SKM-1 treated with dmso at 0.1 percent for 144 hours (cell line): ENCODE data around the gene ARL5A.
"Not testable (repeated sequence)": the region's sequence is repeated elsewhere in the genome, so short reads cannot be mapped to it uniquely, and the experiment has no call there.

ENCODE experiments used
- DNase-seq: peaks from one replicate; lab custom pipeline; 2025; ENCODE audit not compliant: unreplicated experiment; lab: John Stamatoyannopoulos, UW

ARL5A gene

DNA sequence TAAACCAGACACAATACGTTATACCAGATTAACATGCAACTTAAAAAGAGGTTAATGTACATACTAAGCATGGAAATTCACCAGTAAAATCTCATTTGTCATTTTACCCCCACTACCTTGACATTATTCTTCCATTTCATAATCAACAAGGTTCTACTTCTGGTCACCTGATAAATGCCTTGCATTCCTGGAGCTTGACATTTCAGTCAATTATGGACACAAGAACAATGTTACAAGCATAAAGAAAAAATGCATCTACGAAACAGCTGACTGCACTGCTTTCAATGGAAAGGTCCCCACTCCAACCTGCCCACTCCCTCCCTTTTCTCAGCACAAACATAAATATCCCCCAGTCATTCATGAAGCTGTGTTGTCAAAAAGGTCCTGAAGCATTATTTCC, 31.4 kb downstream of the ARL5A start:
- DNase-seq, result no peak

DNA sequence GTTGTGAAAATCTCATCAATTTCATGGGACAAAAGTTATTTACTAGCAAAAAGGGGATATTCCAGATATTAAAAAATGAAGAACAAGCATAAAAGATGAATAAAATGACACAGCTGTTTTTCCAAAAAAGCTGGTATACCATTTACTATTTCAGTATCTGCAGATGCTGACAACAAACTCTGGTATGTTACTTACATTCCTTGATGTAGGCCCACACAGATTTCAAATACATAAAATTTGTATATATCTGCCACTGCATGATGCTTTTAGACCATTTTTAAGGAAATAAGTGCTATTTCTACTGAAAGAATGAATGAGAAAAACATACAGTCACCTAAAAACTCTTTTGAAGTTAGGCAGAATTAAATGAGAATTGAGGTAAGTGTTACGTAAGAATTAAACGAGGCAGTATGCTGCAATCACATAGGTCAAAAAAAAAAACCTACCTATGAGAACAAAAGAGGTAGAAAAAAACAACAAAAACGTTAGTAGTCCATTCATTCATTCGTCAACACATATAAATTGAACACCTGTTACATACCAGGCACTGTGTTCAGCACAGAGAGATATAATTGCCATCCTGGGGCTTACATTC, 32.5 kb downstream of the ARL5A start:
- no peak for DNase-seq

DNA sequence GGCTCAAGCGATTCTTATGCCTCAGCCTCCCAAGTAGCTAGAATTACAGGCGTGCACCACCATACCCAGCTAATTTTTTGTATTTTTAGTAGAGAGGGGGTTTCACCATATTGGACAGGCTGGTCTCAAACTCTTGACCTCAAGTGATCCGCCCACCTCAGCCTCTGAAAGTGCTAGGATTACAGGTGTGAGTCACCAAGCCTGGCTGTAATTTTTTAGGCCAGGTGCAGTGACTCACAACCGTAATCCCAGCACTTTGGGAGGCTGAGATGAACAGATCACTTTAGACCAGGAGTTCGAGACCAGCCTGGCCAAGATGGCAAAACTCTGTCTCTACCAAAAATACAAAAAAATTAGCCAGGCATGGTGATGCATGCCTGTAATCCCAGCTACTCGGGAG, 33.8 kb downstream of the ARL5A start:
- not testable (repeated sequence) for DNase-seq

DNA sequence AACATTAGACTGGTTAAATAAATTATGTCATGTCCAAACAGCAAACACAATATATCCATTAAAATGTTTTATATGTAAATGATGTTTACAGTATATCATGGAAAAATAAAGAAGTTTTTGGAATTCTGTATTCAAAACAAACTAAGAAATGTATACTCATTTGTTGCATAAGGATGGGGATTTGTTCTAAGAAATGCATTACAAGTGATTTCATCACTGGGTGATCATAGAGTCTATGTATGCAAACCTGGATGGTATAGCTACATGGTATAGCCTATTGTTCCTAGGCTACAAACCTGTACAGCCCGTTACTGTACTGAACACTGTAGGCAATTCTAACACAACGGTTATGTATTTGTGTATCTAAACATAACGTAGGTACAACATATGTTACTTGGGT, 35.1 kb downstream of the ARL5A start:
- no peak for DNase-seq

DNA sequence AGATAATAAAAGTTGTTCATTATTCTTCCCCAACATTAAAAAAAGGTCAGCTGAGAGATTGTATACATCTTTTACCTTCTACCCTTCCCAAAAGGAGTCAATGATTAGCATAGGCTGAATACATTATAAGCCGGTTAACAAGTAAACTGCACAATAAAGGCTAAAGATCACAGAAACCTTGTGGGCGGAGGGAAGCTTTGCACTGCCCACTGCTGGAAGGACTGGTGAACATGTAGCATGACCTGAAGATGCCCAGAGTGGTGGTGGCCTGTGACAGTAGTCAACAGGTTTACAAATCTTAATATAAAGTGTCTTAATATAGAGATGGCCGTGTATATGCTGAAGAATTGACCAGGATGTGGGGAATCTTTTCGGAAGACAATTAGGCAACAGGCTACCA, 35.6 kb downstream of the ARL5A start:
- DNase-seq, result no peak

DNA sequence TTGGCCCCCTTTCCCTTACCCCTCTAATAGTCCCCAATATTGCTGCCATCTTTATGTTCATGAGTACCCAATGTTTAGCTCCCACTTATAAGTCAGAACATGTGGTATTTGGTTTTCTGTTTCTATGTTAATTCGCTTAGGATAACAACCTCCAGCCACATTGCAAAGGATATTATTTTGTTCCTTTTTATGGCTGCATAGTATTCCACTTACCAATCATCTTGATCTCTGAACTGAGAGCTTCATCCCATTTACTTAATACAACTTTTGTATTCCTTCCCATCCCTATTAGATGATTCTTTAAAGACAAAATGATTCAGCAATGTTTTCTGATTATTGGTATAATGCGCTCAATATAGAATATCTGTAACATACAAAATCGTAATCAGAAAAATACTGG, 36.7 kb downstream of the ARL5A start:
- no peak for DNase-seq

DNA sequence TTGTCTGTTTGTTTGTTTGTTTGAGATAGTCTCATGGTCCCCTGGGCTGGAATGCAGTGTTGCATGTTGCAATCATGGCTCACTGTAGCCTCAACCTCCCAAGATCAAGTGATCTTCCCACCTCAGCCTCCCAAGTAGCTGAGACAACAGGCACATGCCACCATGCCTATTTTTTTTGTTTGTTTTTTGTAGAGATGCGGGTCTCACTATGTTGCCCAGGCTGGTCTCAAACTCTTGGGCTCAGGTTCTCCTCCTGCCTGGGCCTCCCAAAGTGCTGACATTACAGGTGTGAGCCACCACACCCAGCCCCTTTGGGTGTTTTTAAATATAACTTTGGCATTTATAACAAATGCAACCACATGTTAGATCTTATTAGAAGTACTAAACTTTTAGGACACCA, 37.5 kb downstream of the ARL5A start:
- DNase-seq, result no peak

DNA sequence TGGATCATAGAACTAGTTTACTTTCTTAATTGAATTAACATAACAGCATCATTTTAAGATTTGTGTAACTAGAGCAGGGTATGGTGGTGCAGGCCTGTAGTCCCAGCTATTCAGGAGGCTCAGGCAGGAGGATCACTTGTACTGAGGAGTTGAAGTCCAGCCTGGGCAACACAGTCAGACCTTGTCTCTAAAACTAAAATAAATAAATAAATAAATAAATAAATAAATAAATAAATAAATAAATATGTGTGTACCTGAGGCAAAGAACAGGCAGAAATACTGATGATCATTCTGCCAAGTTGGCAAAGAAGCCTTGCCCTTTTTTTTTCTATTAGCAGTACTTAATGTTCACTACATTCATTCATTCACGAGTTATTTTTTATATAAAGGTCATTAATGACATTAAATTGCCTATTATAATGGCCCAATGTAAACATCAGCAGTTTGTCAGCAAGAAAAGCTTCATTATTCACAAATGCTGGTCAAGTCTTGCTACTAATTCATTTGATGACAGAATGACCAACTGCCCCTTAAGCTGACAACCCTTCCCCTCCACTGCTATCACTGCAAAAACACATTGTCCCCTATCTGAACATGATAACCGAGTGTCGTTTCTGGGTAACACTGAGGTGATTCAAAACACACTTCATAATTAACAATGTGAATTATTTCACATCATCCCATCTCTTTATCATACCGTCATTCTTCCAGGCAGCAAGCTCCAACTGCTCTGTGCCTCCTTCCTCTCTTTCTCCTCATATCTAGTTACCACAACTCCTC, 39.0 kb downstream of the ARL5A start:
- no peak for DNase-seq

DNA sequence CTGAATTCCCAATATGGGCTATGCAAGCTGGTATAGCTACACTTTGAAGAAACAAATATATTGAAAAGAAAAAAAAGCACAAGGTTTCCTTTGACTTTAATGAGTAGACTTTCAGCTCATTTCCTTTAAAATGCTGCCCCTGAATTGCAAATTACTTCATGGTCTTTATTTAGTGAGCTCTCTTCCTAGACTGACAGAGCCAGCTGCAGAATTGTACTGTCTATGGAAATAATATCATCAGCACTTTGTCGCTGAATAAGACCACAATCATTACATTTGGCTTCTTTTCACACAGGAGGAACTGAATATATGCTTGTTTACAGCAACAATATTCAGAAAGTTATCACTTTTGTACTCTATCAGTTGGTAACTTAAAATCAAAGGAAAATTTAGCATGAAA, 41.7 kb downstream of the ARL5A start:
- no peak for DNase-seq

DNA sequence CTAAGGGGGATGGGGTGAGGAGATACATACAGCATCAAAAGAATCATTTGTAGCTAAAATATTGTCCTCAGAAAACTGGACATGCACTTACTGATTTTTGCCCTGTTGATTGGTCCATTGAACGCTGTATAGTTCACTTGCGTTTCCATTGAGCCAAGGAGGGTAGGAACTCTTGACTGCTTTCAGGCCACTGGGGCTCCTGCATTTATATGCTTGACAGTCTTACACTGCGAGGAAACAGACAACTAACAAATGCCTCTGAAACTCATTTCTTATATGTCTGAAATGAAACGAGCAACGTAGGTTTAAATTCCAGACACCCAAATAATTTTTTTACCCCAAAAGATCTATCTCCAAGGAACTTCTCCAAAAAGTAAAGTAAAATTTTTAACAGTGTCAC, 42.1 kb downstream of the ARL5A start:
- no peak for DNase-seq

DNA sequence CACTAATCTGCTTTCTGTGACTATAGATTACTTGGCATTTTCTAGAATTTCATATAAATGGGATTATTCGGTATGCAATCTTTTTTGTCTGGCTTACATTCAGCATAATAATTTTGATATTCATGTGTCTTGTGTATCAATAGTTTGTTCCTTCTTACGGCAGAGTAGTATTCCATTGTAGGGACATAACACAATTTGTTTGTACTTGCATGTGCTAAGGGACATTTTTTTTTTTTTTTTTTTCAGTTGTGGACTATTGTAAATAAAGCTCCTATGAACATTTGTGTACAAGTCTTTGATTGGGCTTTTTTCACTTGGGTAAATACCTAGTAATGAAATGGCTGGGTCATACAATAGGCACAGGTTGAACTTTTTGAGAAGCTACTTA, 45.1 kb downstream of the ARL5A start:
- DNase-seq, result no peak

DNA sequence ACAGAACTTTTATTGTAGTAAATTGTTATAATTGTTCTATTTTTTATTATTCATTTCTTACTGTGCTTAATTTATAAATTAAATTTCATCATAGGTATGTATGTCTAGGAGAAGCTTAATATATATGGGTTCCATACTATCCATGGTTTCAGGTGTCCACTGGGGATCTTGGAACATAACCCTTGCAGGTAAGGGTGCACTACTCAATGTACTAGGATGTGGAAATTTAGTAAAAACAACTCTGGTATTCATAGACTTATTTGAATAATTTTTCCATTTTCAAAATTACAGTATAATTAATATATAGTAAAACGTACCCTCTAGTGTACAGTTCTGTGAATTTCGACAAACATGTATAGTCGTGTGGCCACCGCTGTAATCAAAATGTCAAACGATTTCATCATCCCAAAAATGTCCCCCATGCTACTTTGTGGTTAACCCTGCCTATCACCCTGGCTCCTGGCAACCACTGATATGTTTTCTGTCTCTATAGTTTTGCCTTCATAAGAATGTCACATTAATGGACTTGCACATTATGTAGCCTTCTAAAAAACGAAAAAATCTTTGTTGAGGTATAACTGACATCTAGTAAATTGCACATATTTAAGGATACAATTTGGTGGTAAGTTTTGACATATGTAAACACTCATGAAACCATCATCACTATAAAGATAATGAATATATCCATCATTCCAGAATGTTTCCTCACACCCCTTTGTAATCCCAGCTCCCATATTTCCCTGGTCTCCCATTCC, 45.7 kb downstream of the ARL5A start:
- DNase-seq, result no peak

DNA sequence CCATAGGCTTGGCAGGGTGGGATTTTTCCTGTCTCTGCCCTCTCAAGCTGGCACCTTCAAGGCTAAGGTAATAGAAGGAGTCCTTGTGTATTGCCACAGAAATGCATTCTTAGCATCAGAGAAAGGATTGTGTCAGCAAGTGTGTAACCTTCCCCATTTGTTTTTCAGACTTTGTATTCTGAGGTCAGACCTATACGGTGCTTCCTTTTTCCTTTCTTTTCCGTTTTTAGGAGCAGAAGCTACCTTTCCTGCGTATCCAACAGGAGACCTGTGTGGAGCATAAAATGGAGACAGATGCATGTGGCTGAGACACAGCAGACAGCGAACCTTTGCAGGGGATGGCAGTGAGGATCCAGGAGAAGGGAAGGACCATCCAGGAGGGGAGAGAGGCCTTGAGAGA, 46.6 kb downstream of the ARL5A start:
- no peak for DNase-seq

DNA sequence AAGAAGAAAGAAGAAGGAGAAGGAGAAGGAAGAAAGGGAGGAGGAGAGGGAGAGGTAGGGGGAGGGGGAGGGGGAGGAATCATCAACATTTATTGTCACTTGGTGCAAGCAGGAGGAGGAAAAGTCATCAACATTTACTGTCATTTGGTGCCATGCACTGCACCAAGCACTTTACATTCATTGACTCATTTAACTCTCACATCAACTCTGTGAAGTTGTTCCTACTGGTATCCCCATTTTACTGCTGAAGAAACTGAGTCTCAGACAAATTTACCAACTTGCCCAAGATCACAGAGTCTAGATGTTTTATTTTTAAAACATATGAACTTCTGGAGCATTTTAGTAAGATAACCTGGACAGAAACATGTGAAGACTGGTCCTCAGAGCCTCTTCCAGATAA, 47.3 kb downstream of the ARL5A start:
- no peak for DNase-seq

DNA sequence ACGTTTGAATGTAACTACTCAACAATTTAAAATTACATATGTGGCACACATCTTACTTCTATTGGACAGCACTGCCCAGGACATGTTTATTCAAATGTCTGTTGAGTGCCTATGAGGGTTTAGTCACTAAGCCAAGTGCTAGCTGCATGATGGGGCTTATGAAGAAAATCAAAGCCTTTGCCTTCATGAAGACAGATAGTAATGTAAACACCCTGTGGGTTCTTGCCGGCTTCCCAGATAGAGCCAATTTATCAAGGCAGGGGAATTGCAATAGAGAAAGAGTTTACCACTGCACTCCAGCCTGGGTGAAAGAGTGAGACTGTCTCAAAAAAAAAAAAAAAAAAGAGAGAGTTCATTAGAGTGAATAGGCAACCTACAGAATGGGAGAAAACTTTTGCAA, 50.3 kb downstream of the ARL5A start:
- no peak for DNase-seq

DNA sequence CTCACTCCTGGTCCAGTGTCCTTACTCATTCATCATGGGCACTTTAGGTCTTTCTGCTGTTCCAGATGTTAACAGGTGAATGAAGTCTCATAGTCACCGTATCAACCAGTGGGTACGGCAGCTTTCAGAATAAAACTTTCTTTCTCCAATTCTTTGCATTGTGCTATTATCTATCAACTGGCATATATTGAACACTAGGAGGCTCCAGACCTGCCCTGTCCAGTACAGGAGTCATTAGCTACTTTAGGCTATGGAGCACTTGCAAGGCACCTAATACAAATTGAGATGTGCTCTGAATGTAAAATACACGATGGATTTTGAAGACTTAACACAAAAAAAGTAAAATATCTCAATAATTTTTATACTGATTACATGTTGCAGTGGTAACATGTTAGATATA, 50.7 kb downstream of the ARL5A start:
- no peak for DNase-seq

DNA sequence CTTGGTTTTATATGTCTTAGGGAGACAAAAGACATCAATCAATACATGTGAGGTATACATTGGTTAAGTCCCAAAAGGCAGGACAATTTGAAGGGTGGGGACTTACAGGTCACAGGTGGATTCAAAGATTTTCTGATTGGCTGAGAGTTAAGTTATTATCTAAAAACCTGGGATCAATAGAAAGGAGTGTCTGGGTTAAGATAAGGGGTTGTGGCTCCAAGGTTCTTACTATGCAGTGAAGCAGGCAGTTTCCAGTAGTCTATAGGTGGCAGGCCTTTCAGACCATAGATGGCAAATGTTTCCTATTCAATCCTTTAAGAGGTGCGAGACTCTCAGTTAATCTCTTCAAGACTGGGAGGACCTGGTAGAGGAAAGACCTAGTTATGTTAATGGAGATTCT, 51.9 kb downstream of the ARL5A start:
- DNase-seq, result no peak

DNA sequence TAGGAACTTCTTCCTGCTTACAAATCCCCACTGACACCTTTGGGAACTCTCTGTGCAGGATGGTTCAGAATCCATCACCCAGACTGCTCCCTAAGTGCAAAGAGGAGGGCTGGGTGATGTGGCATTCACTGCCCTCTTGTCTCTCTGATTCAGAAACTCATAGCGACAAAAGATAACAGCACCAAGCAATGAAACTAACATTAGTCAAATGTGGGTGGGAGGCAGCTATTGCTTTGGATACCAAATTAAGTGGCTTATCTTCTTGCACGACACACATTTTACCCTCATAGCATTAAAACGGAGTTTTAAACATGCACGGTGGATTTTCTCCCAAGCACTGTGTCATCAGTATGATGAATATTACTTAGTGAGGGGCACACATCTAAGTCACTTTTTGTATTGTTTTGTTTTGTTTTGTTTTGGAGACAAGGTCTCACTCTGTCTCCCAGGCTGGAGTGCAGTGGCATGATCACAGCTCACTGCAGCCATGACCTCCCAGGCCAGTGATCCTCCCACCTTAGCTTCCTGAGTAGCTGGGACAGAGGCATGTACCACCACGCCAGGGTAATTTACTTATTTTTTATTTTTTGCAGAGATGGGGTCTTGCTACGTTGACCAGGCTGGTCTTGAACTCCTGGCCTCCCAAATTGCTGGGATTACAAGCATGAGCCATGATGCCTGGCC, 53.0 kb downstream of the ARL5A start:
- no peak for DNase-seq

DNA sequence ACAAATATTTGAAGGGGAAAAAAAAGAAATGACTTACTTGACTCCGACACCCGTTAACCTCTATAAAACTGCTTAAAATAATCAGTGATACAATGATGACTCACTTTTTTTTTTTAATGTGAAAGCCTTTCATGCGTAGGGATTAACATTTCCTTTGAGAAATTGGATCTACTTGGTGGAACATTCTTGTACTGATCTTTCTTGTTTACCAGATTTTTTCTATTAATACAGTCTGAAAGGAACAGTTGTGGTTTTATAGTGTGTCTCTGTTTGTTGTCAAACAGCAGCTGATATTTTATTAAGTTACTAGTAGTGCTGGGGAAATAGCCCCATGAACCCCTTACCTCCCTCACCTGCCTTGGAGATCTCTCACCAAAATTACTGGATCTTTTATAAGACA, 53.7 kb downstream of the ARL5A start:
- no peak for DNase-seq

DNA sequence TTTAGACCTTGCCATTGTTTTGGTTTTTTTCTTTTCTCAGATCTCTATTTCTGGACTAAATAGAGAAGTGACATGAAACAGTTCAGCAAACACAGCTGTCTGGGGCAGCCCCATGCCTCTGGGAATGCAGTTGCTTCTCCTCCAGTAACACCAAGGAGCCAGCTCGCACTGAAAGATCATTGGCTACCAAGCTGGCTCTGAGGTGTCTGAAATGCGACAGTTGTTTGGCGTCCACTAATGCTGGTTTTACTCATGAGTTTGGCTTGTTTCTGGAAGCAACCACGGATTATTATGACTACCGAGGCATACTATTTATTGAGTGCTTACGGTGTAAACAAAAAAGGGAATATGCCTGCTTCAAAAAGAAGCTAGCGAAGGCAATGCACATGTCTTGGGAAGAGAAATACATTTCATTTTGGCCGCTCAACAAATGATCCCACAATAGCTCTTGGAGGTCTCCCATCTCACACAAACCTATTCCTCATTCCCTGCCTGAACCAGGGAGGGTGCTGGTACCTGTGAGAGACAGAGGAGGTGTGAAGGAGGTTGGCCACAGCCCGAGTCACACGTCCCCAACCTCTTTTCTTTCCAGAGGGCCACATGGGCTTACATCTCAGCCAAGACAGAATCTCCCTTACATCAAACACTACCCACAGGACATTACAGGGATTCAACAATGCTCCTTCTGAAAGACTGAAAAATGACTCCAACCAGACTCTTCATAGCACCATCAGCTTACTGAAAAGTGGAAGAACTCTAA, 56.4 kb downstream of the ARL5A start:
- no peak for DNase-seq

DNA sequence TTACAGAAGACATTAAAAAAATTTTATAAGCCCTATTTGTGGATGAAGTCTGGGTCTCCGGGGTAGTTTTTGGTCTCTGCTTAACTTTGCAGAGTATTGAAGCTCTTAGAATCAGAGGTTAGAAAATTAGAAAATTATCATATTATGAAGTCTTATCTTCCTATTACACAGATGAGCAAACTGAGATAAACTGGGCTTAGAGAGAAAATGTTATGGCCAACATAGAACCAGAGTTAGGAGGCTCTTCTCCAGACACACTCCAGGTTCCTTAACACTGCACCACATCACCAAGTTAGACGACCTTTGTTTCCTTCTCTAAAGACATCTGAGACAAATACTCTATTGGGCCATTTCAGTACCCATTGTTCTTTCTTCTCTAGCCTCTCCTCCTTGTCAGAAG, 57.2 kb downstream of the ARL5A start:
- DNase-seq, result no peak
